RPMI7951 (cell line): Measurements from ENCODE around the gene ETS2. TPM values are rescaled to one million over a fixed set of nuclear protein-coding genes. Genes with fewer than 3 reads are reported as not detected.

Experiments
- DNase-seq: peaks from one replicate; pipeline ENCODE4 v3.0.0-alpha.2; 2012; ENCODE audit warnings: low read depth
- total RNA-seq: library from RNA; depleted of rRNA; stranded (reverse); fragments of >200 nt; shearing (Covaris generic); gene quantifications from 2 replicates; pipeline ENCODE4 v1.2.3, GENCODE V29; 2014

ETS2 gene
- total RNA-seq, 1 experiment from 2014 or later = 16.0 TPM

DNA sequence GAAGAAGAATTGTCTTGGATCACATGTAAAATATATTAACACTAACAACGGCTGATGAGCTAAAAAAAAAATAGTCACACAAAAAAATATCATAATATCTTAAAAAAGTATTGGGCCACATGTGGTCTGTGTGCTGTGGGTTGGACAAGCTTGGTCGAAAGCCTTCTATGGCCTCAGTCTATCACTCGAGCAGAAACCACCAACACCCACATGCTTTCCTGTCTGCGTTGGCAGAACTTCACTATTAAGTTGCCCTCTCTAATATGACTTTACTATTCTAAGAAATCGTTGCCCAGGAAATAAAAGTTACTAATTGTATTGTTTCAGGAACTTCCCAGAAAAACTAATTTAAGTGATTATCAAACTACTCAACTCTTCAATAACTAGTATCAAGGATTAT lies 28.2 kb upstream of the ETS2 start:
- DNase-seq = no peak

- DNase-seq = no peak
Measured at GRCh38 chr21:38780879-38781278, 24.9 kb upstream of the ETS2 start.

GRCh38 chr21:38784458-38785266 lies 21.1 kb upstream of the ETS2 start:
- DNase-seq = no peak

DNA sequence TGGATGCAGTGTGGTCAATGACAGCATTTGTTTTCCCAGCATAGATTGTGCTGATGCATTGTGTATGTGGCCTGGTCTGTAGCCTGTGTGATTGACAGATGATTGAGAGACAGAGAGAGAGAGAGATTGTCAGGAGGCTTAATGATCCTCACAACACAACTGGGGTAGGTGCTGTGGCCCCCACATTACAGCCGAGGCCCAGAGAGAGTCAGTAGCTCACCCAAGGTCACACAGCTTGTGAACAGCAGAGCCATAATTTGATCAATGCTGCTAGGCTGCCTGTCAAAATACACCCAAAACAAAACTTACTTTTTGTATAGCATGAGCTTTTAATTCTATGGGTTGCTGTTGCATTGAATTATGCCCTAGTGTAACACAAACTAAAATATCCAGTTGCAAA lies 20.2 kb upstream of the ETS2 start:
- DNase-seq = no peak

- DNase-seq = no peak
Measured at GRCh38 chr21:38787016-38787415, 18.7 kb upstream of the ETS2 start.

GRCh38 chr21:38787461-38788274 lies 18.1 kb upstream of the ETS2 start:
- peak; percentile 98 for DNase-seq

- DNase-seq = no peak
Measured at GRCh38 chr21:38788275-38788905, 17.3 kb upstream of the ETS2 start.

DNA sequence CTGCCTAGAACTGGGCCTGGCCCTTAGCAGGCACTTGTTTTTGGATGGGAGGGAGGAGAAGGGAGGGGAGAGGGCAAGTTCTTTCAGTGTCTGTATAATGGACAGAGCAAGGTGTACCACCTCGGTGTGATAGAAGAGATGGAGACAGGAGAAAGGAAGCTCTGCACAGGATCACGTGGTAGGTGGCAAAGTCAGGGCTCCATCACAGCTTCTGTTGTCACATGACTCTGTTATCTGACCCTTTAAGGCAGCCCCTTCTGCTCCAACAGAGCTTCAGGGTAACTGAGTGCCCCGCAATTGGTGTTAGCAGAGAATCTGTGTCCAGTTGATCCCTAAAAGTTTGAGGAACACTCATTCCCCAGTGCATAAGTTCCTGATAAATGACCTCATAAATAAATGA lies 16.5 kb upstream of the ETS2 start:
- DNase-seq = no peak

DNA sequence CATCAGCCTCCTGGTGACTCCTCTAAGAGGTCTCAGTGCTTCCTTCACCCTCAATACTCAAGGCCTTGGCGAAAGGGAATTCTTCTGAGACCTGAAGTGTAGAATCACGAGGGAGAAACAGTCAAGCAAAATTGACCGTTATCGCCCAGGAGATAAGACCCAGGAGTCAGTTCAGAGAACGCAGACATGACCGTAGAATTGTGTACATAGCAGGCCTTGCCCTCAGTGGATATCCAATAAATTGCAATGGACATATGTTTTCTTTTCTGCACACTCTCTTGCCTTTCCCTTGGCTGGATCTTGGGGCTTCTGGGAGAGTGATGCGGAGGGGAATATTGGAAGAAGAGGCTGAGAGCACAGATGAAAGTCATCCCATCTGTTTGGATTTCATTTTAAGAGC lies 15.7 kb upstream of the ETS2 start:
- DNase-seq = no peak

DNA sequence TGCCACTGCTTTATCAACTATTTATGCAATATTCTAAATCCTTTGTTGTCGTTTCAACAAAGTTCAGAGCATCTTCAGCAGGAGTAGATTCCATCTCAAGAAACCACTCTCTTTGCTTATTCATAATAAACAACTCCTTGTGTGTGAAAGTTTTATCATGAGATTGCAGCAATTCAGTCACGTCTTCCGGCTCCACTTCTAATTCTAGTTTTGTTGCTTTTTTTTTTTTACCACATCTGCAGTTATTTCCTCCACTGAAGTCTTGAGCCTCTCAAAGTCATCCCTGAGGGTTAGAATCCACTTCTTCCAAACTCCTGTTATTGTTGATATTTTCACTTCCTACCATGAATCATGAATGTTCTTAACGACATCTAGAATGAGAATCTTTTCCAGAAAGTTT lies 14.8 kb upstream of the ETS2 start:
- DNase-seq = no peak

DNA sequence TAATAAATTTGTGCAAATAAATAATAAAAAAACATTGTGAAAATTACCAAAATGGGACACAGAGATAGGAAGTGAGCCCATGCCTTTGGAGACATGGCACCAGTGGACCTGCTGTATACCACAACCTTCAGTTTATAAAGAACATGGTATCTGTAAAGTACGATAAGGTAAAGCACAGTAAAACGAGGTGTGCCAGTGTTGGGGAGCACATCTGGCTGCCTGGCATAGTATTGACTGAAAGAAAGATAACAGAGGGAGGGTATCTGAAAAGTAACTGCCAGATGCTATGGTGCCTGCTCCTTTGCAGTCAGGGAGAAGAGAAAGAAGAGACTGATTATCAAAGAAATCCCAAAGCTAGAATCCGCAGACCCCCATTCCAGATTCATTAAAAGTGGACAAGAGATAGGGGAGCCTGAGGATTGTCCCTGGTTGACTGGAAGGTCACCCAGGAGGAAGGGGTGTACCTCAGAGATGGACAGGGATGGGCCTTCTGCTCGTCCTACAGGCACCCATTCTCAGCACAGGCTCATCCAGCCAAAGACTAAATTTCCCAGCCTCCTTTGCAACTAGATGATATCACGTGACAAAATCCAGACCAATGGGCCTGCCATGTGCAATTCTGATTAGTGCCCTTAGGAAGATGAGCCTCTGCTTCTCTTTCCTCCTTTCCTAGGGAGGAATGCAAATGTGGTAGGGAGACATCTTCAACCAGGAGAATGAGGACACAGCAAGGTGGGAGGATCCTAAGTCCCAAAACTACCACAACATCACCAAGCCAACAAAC lies 12.9 kb upstream of the ETS2 start:
- DNase-seq = no peak

DNA sequence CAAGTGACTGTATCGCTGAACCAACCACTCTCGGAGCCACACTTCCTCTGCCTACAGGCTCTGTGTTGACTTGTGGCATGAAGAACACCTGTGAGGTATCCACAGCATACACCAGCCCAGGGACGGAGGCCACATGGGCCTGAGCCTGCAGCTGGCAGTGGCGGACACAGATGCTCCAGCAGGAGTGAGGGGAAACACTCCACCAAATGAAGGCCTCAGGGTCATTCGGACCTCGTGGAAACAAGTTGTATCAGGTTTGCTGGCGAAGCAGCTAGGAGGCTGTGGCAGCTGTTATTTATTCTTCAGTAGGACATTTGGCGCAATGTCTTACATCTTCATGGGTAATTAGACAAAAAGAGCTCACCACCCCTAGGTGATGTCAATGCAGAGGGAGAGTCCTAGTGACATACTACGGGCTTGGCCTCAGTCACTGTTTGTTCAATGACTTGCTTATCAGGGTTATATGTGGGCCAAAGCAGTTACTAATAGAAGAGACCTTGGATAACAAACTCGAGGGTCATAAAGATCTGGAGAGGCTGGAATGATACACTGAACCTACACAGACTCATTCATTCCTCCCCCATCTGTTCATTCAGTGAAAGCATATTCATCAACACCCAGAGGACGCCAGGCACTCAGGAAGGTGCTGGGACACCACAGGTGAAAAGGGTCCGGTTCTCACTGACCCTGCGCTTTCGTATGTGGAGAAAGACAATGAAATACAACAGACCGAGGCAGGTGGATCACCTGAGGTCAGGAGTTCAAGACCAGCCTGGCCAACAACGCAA lies 11.6 kb upstream of the ETS2 start:
- no peak for DNase-seq

- no peak for DNase-seq
Measured at GRCh38 chr21:38794978-38795377, 10.8 kb upstream of the ETS2 start.

GRCh38 chr21:38795475-38795874 lies 10.3 kb upstream of the ETS2 start:
- DNase-seq = no peak

DNA sequence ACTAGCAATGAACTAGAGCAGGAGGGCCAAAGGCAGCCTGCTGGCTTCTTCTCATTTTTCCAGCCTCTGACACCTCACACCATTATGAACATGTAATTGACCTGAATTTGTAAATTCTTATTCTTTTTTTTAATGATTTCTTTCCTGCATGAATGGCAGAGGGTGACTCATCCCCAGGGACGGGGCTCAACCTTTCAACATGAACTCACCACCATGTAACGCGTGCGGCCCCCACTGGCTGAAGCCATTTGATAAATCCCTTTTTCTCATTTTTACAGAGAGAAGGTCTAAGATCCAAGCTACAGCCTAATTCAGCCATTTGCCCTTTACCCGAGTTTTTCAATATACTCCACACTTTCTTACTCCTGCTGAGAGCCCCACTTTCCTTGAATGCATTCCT lies 9.3 kb upstream of the ETS2 start:
- DNase-seq = peak; percentile 75

GRCh38 chr21:38797470-38797869 lies 8.3 kb upstream of the ETS2 start:
- peak; percentile 87 for DNase-seq

DNA sequence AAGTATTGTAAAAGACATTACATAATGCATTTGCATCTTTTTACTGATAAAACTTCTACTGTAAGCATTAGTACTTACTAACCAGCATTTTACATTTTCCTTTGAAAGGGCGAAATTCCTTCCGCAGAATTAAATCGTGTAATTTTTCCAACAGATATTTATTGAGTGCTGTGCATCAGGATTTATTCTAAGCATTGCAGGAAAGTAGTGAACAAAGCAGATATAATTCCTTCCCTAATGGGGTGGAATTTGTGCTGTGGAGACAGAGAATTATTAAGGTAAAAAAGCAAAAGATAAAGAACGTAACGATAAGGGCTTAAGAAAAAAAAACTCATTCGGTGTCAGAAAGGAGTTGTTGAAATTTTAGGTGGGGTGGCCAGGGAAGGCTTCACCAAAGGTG lies 7.6 kb upstream of the ETS2 start:
- no peak for DNase-seq

DNA sequence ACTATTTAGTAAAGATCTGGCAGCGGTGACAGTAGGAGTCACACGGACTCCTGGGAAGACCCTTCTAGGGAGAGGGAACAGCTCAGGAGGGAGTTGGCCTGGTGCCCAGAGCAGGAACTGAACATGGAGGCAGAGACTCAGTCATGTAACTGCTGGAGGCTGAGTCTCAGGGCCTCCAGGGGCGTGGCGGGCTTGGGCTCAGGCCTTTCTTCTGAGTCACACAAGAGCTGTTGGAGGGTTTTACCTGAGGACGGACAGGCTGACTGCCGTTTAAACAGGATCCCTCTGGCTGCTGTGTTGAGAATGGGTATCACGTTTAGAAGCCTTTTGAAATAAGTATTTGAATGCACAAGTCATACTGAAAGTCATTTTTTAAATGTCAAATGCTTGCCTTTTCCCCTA lies 7.2 kb upstream of the ETS2 start:
- DNase-seq = peak; percentile 73

GRCh38 chr21:38800046-38800758 lies 5.5 kb upstream of the ETS2 start:
- no peak for DNase-seq
